ENCODE data around the gene TAGLN. TPM values are rescaled to one million over a fixed set of nuclear protein-coding genes. Genes with fewer than 3 reads are reported as not detected.

The TAGLN gene
- total RNA-seq, 1 experiment from 2014 or later: 6.6 TPM

GRCh38 chr11:117159892-117160291, 39.3 kb upstream of the TAGLN start:
- Mint-ChIP-seq H3K9me3 (ENCODE audit: low read depth, unreplicated experiment) (no peaks in the 10 kb centered on the region), H3K27ac (ENCODE audit: unreplicated experiment) (no peak overlapping the region), H3K27me3 (ENCODE audit: unreplicated experiment) (no peaks in the 10 kb centered on the region), H3K4me1 (ENCODE audit: low read depth, unreplicated experiment) (no peaks in the 10 kb centered on the region), H3K36me3 (ENCODE audit: insufficient read depth, unreplicated experiment) (peaks cover 23% of the 10 kb centered on the region), H3K4me3 (ENCODE audit: low read depth, unreplicated experiment) (no peak overlapping the region)
- BruUV-seq (replicated peaks): no TSS peak
- no peak for DNase-seq
- CTCF ChIA-PET: no interaction called here
- no peak for TF ChIP-seq CTCF (IDR thresholded peaks at IDR 0.05; ENCODE audit: unreplicated experiment)
- intact Hi-C loops (cut with micrococcal nuclease; ENCODE audit: unreplicated experiment): no loop called here

DNA sequence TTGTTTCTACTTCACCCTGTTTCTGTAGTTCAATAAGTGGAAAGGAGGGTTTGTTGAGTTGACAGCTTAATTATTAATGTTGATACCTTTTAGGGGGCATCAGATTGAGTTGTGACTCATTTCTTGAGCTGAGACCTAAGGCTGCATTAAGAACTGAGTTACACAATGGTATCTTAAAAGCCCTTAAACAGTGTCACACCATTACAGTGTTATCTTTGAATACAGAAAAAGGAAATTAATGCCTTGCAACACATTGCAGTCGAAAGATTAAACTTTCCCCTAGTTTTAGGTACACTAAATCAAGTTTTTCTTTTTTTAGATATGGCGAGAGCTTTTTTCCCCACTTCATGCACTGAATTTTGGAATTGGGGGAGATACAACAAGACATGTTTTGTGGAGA, 38.3 kb upstream of the TAGLN start:
- no peaks in the 10 kb centered on the region for H3K9me3 Mint-ChIP-seq (ENCODE audit: low read depth, unreplicated experiment)
- no TSS peak for BruUV-seq (replicated peaks)
- H3K4me1 Mint-ChIP-seq (ENCODE audit: low read depth, unreplicated experiment): peaks cover 7% of the 10 kb centered on the region
- intact Hi-C loops (cut with micrococcal nuclease; ENCODE audit: unreplicated experiment): no loop called here
- CTCF ChIA-PET: interaction anchor here (0.5 to 0.7 kb wide), 3 partner anchors 9 to 1984 kb away, joined by 3 to 4 read pairs (median 3); no protein-coding TSS in a partner anchor
- no peaks in the 10 kb centered on the region for H3K27me3 Mint-ChIP-seq (ENCODE audit: unreplicated experiment)
- H3K36me3 Mint-ChIP-seq (ENCODE audit: insufficient read depth, unreplicated experiment): peaks cover 29% of the 10 kb centered on the region
- no peak for TF ChIP-seq CTCF (IDR thresholded peaks at IDR 0.05; ENCODE audit: unreplicated experiment)
- no peak for DNase-seq
- H3K4me3 Mint-ChIP-seq (ENCODE audit: low read depth, unreplicated experiment): no peak overlapping the region
- H3K27ac Mint-ChIP-seq (ENCODE audit: unreplicated experiment): no peak overlapping the region

GRCh38 chr11:117166491-117166890, 32.7 kb upstream of the TAGLN start:
- Mint-ChIP-seq H3K4me1 (ENCODE audit: low read depth, unreplicated experiment) (peaks cover 8% of the 10 kb centered on the region), H3K9me3 (ENCODE audit: low read depth, unreplicated experiment) (no peaks in the 10 kb centered on the region), H3K27me3 (ENCODE audit: unreplicated experiment) (no peaks in the 10 kb centered on the region), H3K36me3 (ENCODE audit: insufficient read depth, unreplicated experiment) (peaks cover 35% of the 10 kb centered on the region), H3K27ac (ENCODE audit: unreplicated experiment) (no peak overlapping the region), H3K4me3 (ENCODE audit: low read depth, unreplicated experiment) (no peak overlapping the region)
- CTCF ChIA-PET: interaction anchor here (1.0 kb wide), 1 partner anchor 22 kb away, joined by 3 read pairs; the partner anchor contains the start of gene PAFAH1B2
- no peak for DNase-seq
- BruUV-seq (replicated peaks): no TSS peak
- intact Hi-C loops (cut with micrococcal nuclease; ENCODE audit: unreplicated experiment): no loop called here
- no peak for TF ChIP-seq CTCF (IDR thresholded peaks at IDR 0.05; ENCODE audit: unreplicated experiment)

- TF ChIP-seq CTCF (IDR thresholded peaks at IDR 0.05; ENCODE audit: unreplicated experiment): no peak
- CTCF ChIA-PET: interaction anchor here (0.5 to 0.6 kb wide), 2 partner anchors 21 to 527 kb away, joined by 3 to 4 read pairs; no protein-coding TSS in a partner anchor
- Mint-ChIP-seq H3K9me3 (ENCODE audit: low read depth, unreplicated experiment) (no peaks in the 10 kb centered on the region), H3K4me3 (ENCODE audit: low read depth, unreplicated experiment) (no peak overlapping the region), H3K27me3 (ENCODE audit: unreplicated experiment) (no peaks in the 10 kb centered on the region), H3K4me1 (ENCODE audit: low read depth, unreplicated experiment) (peaks cover 8% of the 10 kb centered on the region), H3K27ac (ENCODE audit: unreplicated experiment) (no peak overlapping the region), H3K36me3 (ENCODE audit: insufficient read depth, unreplicated experiment) (peaks cover 35% of the 10 kb centered on the region)
- no TSS peak for BruUV-seq (replicated peaks)
- DNase-seq: no peak
- intact Hi-C loops (cut with micrococcal nuclease; ENCODE audit: unreplicated experiment): no loop called here
These were observed 29.4 kb upstream of the TAGLN start for GRCh38 chr11:117169736-117170135.
